Measurements from ENCODE around the gene IMMP2L. TPM values are rescaled to one million over a fixed set of nuclear protein-coding genes. Genes with fewer than 3 reads are reported as not detected.

Gene IMMP2L
- total RNA-seq, 2 experiments from 2014 or later, result 8.9 to 18.7 TPM

DNA sequence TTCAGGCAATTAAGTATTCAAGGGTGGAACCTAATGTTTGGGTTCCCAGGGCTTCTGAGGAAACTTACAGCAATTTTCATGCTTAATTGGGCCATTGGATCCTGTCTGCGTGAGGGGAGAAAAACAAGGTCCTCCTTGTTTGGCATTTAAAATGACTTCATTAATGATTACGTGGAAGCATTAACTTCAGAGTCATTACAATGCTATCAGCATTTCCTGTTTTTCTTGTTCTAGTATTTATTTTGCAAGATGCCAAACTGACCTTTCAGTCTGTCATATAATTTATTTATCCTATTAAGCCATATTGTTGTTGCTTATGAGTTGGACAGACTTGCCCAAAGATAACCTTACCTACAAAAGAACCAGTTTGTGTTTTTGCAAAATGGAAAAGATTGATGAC is 795.4 kb downstream of the IMMP2L start:
- TF ChIP-seq, protein P1, sequence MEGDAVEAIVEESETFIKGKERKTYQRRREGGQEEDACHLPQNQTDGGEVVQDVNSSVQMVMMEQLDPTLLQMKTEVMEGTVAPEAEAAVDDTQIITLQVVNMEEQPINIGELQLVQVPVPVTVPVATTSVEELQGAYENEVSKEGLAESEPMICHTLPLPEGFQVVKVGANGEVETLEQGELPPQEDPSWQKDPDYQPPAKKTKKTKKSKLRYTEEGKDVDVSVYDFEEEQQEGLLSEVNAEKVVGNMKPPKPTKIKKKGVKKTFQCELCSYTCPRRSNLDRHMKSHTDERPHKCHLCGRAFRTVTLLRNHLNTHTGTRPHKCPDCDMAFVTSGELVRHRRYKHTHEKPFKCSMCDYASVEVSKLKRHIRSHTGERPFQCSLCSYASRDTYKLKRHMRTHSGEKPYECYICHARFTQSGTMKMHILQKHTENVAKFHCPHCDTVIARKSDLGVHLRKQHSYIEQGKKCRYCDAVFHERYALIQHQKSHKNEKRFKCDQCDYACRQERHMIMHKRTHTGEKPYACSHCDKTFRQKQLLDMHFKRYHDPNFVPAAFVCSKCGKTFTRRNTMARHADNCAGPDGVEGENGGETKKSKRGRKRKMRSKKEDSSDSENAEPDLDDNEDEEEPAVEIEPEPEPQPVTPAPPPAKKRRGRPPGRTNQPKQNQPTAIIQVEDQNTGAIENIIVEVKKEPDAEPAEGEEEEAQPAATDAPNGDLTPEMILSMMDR (IDR thresholded peaks at IDR 0.05), result no peak
- intact Hi-C loops (cut with DNase I, micrococcal nuclease), result no loop called here
- POLR2A ChIA-PET, result no interaction called here
- no peak overlapping the region for H3K4me3 ChIP-seq (ENCODE audit: low read length)
- no peaks in the 10 kb centered on the region for H3K36me3 ChIP-seq (ENCODE audit: insufficient read depth, low read length)
- H3K4me1 ChIP-seq (ENCODE audit: insufficient read depth, low read length), result no peaks in the 10 kb centered on the region
- Mint-ChIP-seq H3K36me3 (ENCODE audit: low read depth) (no peaks in the 10 kb centered on the region), H3K4me1 (ENCODE audit: low read depth) (no peaks in the 10 kb centered on the region), H3K27ac (no peak overlapping the region), H3K4me3 (no peak overlapping the region), H3K9me3 (no peaks in the 10 kb centered on the region), H3K27me3 (no peaks in the 10 kb centered on the region)
- CTCF ChIA-PET, result no interaction called here
- ATAC-seq (ENCODE audit: poor library complexity) (no peak), DNase-seq (no peak)
- no peaks in the 10 kb centered on the region for H3K9me3 ChIP-seq (ENCODE audit: control insufficient read depth in 1 of 2, insufficient read depth in 1 of 2, low read length in 2 of 2)
- H3K27me3 ChIP-seq (ENCODE audit: control insufficient read depth in 1 of 2, insufficient read depth in 2 of 2, low read length in 2 of 2), result no peaks in the 10 kb centered on the region
- no peak overlapping the region for H3K27ac ChIP-seq (ENCODE audit: low read depth in 1 of 2, low read length in 2 of 2)

DNA sequence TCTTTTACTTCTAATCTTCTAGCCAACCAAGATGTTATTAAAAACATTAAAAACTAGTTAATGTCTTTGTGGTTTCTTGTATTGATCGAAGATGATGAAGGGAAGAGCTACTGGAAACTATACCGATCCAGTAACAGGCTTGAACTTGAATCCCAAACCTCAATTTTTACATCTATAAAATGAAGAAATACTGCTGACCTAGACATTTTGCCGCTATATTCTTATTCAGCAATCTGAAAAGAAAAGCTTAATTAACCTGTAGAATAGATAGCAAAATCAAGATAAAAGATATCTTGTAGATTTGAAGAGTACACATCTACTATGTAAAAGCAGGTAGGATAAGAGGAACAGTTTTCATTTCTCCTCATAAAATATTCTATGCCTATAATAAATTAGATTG is 797.4 kb downstream of the IMMP2L start:
- Histone ChIP-seq H3K4me3 (ENCODE audit: low read length) (no peak overlapping the region), H3K4me1 (ENCODE audit: insufficient read depth, low read length) (no peaks in the 10 kb centered on the region), H3K36me3 (ENCODE audit: insufficient read depth, low read length) (no peaks in the 10 kb centered on the region), H3K27ac (ENCODE audit: low read depth in 1 of 2, low read length in 2 of 2) (no peak overlapping the region), H3K27me3 (ENCODE audit: control insufficient read depth in 1 of 2, insufficient read depth in 2 of 2, low read length in 2 of 2) (no peaks in the 10 kb centered on the region), H3K9me3 (ENCODE audit: control insufficient read depth in 1 of 2, insufficient read depth in 1 of 2, low read length in 2 of 2) (no peaks in the 10 kb centered on the region)
- ChIA-PET POLR2A (no interaction called here), CTCF (no interaction called here)
- Mint-ChIP-seq H3K27ac (no peak overlapping the region), H3K27me3 (no peaks in the 10 kb centered on the region), H3K4me1 (ENCODE audit: low read depth) (no peaks in the 10 kb centered on the region), H3K4me3 (no peak overlapping the region), H3K36me3 (ENCODE audit: low read depth) (no peaks in the 10 kb centered on the region), H3K9me3 (no peaks in the 10 kb centered on the region)
- TF ChIP-seq, protein P1 (IDR thresholded peaks at IDR 0.05), result no peak
- DNase-seq, result no peak
- intact Hi-C loops (cut with DNase I, micrococcal nuclease), result no loop called here
- no peak for ATAC-seq (ENCODE audit: poor library complexity)

DNA sequence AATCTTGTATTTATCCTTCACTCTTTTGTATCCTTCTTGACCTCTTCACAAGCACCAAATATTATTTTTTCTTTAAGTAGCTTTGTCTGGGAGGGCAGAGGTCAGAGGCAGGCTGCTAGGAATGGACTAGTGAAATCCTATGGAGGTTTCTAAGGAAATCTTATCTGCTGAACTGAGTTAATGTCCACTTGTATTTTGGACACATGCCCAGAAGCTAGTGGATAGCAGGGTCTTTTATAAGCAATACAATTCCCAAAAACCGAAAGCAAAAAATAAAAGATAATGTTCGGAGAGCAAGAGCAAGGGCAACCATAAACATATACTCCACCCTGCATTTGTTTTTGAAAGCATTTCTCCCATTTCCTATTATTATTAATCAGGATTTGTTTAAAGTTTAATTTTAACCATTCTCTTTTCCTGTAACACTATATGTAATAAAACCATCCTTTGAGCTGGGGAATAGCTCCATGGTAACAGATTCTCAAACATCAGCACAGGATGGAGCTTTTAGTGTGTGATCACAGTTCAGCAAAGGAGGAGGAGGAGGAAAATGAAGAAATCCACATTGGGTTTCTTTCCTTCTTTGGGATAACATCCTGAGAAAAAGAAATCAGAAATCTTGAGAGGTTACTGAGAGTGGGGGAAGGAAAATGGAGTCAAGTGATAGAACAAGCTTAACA is 799.6 kb downstream of the IMMP2L start:
- intact Hi-C loops (cut with DNase I, micrococcal nuclease), result no loop called here
- no peak overlapping the region for H3K27ac Mint-ChIP-seq
- TF ChIP-seq, protein P1 (IDR thresholded peaks at IDR 0.05), result no peak
- H3K4me1 ChIP-seq (ENCODE audit: insufficient read depth, low read length), result no peaks in the 10 kb centered on the region
- no peaks in the 10 kb centered on the region for H3K27me3 Mint-ChIP-seq
- H3K4me3 Mint-ChIP-seq, result no peak overlapping the region
- H3K36me3 ChIP-seq (ENCODE audit: insufficient read depth, low read length), result no peaks in the 10 kb centered on the region
- ChIA-PET POLR2A (no interaction called here), CTCF (no interaction called here)
- DNase-seq (no peak), ATAC-seq (ENCODE audit: poor library complexity) (no peak)
- H3K9me3 ChIP-seq (ENCODE audit: control insufficient read depth in 1 of 2, insufficient read depth in 1 of 2, low read length in 2 of 2), result no peaks in the 10 kb centered on the region
- H3K9me3 Mint-ChIP-seq, result no peaks in the 10 kb centered on the region
- H3K36me3 Mint-ChIP-seq (ENCODE audit: low read depth), result no peaks in the 10 kb centered on the region
- no peaks in the 10 kb centered on the region for H3K4me1 Mint-ChIP-seq (ENCODE audit: low read depth)
- H3K27ac ChIP-seq (ENCODE audit: low read depth in 1 of 2, low read length in 2 of 2), result no peak overlapping the region
- H3K27me3 ChIP-seq (ENCODE audit: control insufficient read depth in 1 of 2, insufficient read depth in 2 of 2, low read length in 2 of 2), result no peaks in the 10 kb centered on the region
- H3K4me3 ChIP-seq (ENCODE audit: low read length), result no peak overlapping the region
